RWPE2 (cell line): ENCODE measurements around the gene ZNF598.

Source experiments
- ATAC-seq: fragments of 200-7000 bp; cut with Tn5 transposase; 3 replicates; pipeline ENCODE4 v1.9.1; 2021; ENCODE audit warnings: low read depth
- DNase-seq: peaks from one replicate; pipeline ENCODE4 v3.0.0-alpha.2; 2020; ENCODE audit warnings: low spot score
- H3K27ac ChIP-seq: fragments of 450-650 bp; 2 replicates; pipeline ENCODE4 v1.5.1; 2017; ENCODE audit warnings: mild to moderate bottlenecking; ENCODE audit not compliant: poor library complexity, severe bottlenecking
- H3K27me3 ChIP-seq: fragments of 250-450 bp; sonication (Bioruptor Pico); 2 replicates; pipeline ENCODE4 v1.5.1; 2021; ENCODE audit warnings: mild to moderate bottlenecking, moderate library complexity; ENCODE audit not compliant: insufficient read depth, poor library complexity, severe bottlenecking
- H3K36me3 ChIP-seq: fragments of 250-450 bp; sonication (Bioruptor Pico); 2 replicates; pipeline ENCODE4 v1.5.1; 2020; ENCODE audit warnings: low read depth, mild to moderate bottlenecking, moderate library complexity
- H3K4me1 ChIP-seq: fragments of 250-450 bp; sonication (Bioruptor Pico); 2 replicates; pipeline ENCODE4 v1.5.1; 2021; ENCODE audit warnings: mild to moderate bottlenecking, moderate library complexity; ENCODE audit not compliant: insufficient read depth, poor library complexity, severe bottlenecking
- H3K4me3 ChIP-seq: fragments of 250-450 bp; sonication (Bioruptor Pico); 2 replicates; pipeline ENCODE4 v1.5.1; 2021; ENCODE audit warnings: mild to moderate bottlenecking, moderate library complexity; ENCODE audit not compliant: severe bottlenecking
- H3K9me3 ChIP-seq: fragments of 250-450 bp; sonication (Bioruptor Pico); 2 replicates; pipeline ENCODE4 v1.5.1; 2021; ENCODE audit warnings: mild to moderate bottlenecking, moderate library complexity; ENCODE audit not compliant: severe bottlenecking
- TF ChIP-seq, protein P1 (sequence below): fragments of 450-650 bp; IDR thresholded peaks from one replicate; pipeline ENCODE4 v1.5.1; 2017; ENCODE audit warnings: mild to moderate bottlenecking, moderate library complexity; ENCODE audit not compliant: poor library complexity, severe bottlenecking

ZNF598 gene

DNA sequence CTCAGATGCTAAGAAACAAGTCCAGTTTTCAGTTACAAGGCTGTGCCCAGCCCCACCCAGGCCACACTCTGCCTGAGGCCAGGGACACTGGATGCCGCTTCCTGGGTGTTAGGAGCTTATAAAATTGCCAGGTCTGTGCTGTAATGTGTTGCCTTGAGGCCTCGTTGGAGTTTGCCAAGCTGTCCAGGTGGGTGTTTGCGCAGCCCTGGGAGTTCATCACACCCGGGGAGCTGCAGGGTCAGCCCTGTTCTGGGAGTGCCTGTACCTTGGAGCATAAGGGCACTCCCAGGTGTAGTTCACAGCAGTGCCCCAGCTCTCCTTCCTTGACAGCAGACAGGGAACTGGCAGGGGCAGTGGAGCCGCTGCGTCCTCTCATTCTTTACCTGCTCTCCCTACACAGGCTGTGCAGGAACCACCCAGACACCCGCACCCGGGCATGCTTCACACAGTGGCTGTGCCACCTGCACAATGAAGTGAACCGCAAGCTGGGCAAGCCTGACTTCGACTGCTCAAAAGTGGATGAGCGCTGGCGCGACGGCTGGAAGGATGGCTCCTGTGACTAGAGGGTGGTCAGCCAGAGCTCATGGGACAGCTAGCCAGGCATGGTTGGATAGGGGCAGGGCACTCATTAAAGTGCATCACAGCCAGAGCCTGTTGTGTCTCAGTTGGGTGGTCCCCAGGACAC lies 24.0 kb downstream of the ZNF598 start:
- H3K27ac ChIP-seq = peak overlapping the region; percentile 47
- no peak for DNase-seq
- ATAC-seq = no peak
- H3K4me3 ChIP-seq = peak overlapping the region; percentile 70
- no peaks in the 10 kb centered on the region for H3K9me3 ChIP-seq
- TF ChIP-seq, protein P1, sequence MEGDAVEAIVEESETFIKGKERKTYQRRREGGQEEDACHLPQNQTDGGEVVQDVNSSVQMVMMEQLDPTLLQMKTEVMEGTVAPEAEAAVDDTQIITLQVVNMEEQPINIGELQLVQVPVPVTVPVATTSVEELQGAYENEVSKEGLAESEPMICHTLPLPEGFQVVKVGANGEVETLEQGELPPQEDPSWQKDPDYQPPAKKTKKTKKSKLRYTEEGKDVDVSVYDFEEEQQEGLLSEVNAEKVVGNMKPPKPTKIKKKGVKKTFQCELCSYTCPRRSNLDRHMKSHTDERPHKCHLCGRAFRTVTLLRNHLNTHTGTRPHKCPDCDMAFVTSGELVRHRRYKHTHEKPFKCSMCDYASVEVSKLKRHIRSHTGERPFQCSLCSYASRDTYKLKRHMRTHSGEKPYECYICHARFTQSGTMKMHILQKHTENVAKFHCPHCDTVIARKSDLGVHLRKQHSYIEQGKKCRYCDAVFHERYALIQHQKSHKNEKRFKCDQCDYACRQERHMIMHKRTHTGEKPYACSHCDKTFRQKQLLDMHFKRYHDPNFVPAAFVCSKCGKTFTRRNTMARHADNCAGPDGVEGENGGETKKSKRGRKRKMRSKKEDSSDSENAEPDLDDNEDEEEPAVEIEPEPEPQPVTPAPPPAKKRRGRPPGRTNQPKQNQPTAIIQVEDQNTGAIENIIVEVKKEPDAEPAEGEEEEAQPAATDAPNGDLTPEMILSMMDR = no peak
- peaks cover 3% of the 10 kb centered on the region for H3K27me3 ChIP-seq
- H3K36me3 ChIP-seq = peaks cover 19% of the 10 kb centered on the region
- H3K4me1 ChIP-seq = peaks cover 5% of the 10 kb centered on the region

DNA sequence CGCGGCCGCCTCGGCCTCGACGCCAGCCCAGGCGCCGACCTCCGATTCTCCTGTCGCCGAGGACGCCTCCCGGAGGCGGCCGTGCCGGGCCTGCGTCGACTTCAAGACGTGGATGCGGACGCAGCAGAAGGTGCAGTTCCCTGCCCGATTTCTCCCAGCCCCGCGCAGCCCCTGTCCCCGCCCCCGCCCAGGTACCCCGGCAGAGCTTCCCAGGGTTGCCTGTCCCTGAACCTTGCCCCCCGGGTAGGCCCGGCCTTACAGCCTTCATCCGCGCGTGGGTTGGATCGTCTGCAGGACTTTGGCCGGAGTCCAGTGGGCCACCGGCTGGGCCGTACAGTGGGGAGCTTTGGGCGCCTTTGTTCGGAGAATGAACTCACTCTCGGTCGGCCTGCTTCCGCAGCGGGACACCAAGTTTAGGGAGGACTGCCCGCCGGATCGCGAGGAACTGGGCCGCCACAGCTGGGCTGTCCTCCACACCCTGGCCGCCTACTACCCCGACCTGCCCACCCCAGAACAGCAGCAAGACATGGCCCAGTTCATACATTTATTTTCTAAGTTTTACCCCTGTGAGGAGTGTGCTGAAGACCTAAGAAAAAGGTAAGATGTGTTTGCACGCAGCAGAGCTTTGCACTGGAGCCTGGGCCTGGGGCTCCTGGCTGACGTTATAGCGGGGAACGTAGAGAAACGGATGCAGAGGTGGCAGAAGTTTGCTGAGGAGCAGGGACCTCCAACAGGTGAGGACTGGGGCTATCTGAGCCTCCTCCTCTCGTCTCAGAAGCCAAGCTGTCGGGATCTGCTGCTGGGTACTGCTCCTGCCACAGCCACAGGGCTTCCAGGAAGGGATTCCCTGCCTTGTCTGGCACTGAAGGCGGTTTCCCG lies 25.0 kb downstream of the ZNF598 start:
- Histone ChIP-seq H3K27ac (peak overlapping the region; percentile 47), H3K4me3 (peak overlapping the region; percentile 70), H3K36me3 (peaks cover 19% of the 10 kb centered on the region), H3K4me1 (peaks cover 5% of the 10 kb centered on the region), H3K27me3 (no peaks in the 10 kb centered on the region), H3K9me3 (no peaks in the 10 kb centered on the region)
- ATAC-seq = no peak
- DNase-seq = no peak
- TF ChIP-seq, protein P1 = no peak

DNA sequence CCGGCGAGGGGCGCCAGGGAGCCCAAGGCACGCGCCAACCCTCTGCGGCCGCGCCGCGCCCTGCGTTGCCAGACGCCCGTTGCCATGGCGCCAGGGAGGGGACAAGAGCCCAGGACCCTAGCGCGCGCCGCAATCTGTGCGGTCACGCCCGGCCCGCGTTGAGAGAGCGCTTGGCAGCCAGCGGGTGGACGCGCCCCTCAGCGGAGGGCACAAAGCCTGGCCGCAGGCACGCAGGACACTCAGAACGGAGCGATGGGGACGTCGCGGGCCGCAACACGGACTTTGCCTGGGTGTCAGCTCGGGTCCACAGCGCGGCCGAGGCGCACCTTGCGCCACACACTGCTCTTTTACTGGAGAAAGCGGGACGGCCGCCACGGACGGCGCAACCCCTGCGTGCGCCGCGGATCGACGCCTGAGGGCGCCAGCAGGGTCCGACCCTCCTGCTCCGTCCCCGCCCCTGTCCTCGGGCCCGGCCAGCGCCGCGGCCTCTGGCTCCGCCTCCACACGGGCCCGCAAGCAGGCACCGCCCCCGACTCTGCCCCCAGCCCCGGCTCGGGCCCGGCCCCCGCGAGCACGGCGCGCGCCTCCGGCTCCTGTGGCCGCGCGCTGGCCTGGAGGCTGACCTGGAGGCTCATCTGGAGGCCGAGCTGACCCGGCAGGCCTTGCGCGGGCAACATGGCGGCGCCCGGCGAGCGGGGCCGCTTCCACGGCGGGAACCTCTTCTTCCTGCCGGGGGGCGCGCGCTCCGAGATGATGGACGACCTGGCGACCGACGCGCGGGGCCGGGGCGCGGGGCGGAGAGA lies 25.9 kb downstream of the ZNF598 start, which contains the start of gene GFER:
Gene GFER, plus strand, starts transcription at position 650 of the 803 bp plus-strand sequence. Its CDS starts 26 bp downstream, at position 676.
- peaks cover 21% of the 10 kb centered on the region for H3K36me3 ChIP-seq
- H3K4me1 ChIP-seq = peaks cover 5% of the 10 kb centered on the region
- peak within 1 kb of the TSS; percentile 47 for H3K27ac ChIP-seq
- peak within 1 kb of the TSS; percentile 70 for H3K4me3 ChIP-seq
- ATAC-seq = peak; percentile 66
- DNase-seq = no peak
- TF ChIP-seq, protein P1 = peak; percentile 50
- no peaks in the 10 kb centered on the region for H3K27me3 ChIP-seq
- no peaks in the 10 kb centered on the region for H3K9me3 ChIP-seq

DNA sequence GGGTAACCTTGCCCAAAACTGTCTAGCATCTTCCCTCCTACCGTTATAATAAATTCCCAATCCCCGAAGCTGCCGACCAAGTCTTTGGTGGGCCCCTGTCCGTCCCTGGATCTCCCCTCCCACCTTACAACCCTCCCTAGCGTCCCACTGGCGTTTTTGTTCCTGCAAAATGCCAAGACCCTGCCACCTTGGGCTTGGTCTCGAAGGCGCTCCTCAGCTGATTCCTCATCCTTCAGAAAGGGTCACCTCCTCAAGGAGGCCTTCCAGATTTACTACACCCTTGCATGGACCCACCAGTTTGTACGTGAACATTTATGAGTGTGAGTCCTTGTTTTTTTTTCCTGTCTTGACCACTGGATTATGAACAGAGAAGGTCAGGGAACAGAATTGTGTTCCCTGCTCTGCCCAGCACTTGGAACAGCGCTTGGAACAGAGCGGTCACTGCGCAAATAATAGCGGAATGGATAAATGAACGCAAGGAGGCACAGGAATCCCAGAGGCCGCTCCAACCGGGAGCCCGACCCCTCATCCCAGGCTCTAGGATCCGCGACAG lies 26.6 kb downstream of the ZNF598 start:
- ATAC-seq (no peak), DNase-seq (no peak)
- Histone ChIP-seq H3K36me3 (peaks cover 28% of the 10 kb centered on the region), H3K27ac (no peak overlapping the region), H3K4me1 (peaks cover 5% of the 10 kb centered on the region), H3K27me3 (no peaks in the 10 kb centered on the region), H3K4me3 (peak overlapping the region; percentile 70), H3K9me3 (no peaks in the 10 kb centered on the region)
- TF ChIP-seq, protein P1 = no peak
